ENCODE data around the gene M6PR. TPM values are rescaled to one million over a fixed set of nuclear protein-coding genes. Genes with fewer than 3 reads are reported as not detected.

The M6PR gene
- total RNA-seq = 66.5 and 128 TPM in 2 replicates

GRCh38 chr12:8949342-8950220 is at the start of gene M6PR:
Gene M6PR (minus strand): TSS chr12:8949645. CDS start chr12:8946404, 3,241 bp downstream.

GRCh38 chr12:8989413-8989812 is 40.0 kb upstream of the M6PR start, which contains the start of gene KLRG1:
Gene KLRG1 (plus strand): TSS chr12:8989546. CDS start chr12:8989636, 90 bp downstream.

GRCh38 chr12:8914033-8914715 is 35.3 kb downstream of the M6PR start, which contains the start of gene PHC1:
Gene PHC1 (plus strand): TSS chr12:8914509. CDS start chr12:8917678, 3,169 bp downstream.

Other genes starting within 250 kb of the M6PR start
- gene A2ML1, start 127.0 kb downstream of the M6PR start, total RNA-seq = not detected in 2 replicates
- gene PHC1, start 35.1 kb downstream of the M6PR start, total RNA-seq = 18.4 and 26.7 TPM in 2 replicates
- gene KLRG1, start 39.9 kb upstream of the M6PR start, total RNA-seq = 0.26 and 1.3 TPM in 2 replicates
- gene A2M, start 166.3 kb upstream of the M6PR start, total RNA-seq = 14.6 and 19.0 TPM in 2 replicates

Measured in pericardium fibroblast (primary cell).